ENCODE results near the gene GABRA1.
A peak's percentile ranks its signal among the peaks of the same experiment; 100 is the strongest.

GABRA1 gene

DNA sequence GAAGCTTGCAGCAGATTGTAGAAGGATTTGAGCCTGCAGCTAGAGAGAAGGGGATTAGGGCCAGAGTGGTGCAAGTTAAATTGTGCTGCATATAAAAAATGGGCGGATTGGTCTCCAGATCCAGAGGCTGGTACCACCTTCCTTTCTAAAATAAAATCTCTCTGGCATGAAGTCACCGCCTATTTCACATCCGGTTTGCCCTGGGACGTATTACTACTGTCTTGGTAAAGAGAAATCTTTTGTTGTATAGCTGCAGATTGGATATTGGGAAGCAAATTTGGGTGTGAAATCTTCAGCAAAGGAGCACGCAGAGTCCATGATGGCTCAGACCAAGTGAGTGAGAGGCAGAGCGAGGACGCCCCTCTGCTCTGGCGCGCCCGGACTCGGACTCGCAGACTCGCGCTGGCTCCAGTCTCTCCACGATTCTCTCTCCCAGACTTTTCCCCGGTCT, at the start of gene GABRA1:
Gene GABRA1 (plus strand): TSS at position 180 of the 451 bp plus-strand sequence. CDS start 2,691 bp downstream, outside the sequence.
- FAIRE-seq: no peak

DNA sequence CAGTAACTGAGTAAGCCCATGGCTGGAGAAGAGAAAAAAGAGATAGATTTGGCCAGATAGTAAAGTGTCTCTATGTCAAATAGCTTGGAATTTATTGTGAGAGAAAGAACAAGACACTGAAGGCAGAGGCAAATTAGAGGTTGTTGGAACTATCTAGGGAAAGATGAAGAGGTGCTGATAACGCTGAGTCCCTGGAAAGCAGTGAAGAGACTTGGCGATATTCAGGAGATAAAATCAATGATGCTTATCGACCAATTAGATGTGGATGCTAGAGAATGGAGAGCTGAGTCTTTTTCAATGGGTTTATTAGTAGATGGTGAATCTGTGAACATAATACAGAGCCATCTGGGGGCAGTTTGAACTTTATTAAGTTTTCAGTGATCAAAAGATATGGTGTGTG, 48.6 kb upstream of the GABRA1 start:
- FAIRE-seq: no peak

GRCh38 chr5:161804263-161804662, 43.7 kb upstream of the GABRA1 start:
- FAIRE-seq: no peak

DNA sequence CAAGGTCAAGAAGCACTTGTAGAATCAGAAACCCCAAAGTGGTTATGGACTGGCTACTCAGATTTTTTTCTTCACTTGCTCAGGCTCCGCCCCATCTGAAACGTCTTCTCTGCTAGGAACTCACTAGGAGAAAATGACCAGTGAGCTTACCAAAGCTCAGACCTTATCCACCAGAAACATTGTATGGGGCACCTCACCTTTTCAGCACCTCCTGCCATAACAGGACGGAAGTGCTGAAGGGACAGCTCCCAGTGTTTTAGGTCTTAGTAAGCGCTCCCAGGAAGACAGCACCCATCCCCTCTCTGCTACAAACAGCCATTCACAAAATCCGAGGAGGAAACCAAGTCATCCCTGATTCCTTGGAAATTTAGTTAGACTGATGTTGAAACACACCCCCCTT, 1.2 kb upstream of the GABRA1 start:
- FAIRE-seq: no peak

DNA sequence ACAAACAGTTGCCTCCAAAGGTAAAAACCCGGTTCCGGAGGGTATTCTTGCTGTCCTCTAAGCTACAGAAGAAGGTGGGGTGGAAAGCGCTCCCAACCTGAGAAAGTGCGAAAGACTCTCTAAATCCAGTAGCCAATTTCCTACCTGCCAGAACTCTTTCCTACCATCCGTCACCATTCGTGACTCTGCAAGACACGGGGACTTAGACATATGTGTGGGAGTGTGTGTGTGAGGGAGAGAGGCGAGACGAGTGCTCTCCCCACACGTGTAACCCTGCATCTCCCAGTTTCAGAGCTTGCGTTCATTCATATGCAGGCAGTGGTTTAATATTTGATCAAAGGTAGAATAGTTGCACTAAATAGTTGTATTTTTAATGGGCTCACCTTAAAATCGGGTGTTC, 473 bp upstream of the GABRA1 start:
- FAIRE-seq: no peak

DNA sequence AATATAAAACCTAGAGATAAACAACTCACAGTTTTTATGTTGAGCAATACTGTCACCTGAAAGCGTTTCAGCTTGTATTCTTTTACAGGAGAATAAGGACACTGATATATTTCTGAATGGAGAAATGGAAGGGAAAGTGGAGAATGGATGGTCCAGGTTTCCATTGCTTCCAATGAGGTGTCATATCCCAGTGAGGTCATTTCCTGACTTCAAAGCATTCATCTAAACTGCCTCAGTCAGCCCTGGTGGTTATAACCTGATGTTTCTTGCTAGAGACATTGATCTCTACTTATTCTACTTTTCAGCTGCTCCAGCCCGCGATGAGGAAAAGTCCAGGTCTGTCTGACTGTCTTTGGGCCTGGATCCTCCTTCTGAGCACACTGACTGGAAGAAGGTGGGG, 2.6 kb downstream of the GABRA1 start:
- FAIRE-seq: no peak

- peak; percentile 95 for FAIRE-seq
These were observed 3.9 kb downstream of the GABRA1 start for GRCh38 chr5:161851691-161852299.

DNA sequence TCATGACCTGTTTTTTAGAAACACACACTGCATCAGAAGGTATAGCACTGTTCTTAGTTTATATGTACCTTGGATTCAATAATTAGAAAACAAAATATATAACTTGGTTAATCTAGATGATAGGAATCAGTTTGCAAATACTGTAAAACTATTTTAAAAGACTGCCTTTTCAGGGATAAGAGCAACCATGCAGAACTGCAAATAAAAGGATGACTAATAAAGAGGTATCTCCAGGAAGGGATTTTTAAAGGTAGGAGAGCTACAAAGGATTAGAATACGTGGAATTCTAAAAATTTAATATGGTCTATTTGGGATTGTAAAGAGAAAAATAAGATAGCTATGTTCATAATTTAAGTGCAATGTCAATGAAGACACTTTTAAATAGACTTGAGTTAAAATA, 9.4 kb downstream of the GABRA1 start:
- no peak for FAIRE-seq

DNA sequence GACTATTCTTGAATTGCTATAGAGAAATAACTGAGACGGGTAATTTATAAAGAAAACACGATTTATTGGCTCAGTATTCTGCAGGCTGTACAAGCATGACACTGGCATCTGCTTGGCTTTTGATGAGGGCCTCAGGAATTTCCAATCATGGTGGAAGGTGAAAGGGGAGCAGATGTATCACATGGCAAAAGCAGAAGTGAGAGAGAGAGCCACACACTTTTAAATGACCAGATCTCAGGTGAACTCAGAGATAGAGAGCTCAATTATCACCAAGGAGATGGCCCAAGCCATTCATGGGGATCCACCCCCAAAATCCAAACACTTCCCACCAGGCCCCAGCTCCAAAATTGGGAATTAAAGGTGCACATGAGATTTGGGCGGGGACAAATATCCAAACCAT, 15.3 kb downstream of the GABRA1 start:
- FAIRE-seq: no peak

DNA sequence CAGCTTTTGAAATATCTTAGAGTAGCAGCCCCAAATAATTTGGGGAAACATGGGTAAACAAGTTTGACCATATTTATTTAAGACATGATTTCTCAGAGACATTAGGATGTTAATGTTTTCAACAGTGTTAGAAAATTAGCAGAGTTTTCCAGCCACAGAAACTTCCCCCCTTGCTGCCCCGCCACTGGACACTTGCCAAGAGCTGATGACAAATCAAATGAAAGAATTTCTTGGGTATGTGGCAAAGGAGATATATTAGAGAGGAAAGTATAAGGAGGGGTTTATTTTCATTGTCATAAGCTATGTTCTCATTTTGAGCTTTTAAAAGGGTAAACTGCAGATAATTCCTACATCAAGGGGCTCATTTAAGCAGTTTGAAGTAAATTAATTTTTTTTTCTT, 15.9 kb downstream of the GABRA1 start:
- no peak for FAIRE-seq

- no peak for FAIRE-seq
These were observed 17.6 kb downstream of the GABRA1 start for GRCh38 chr5:161865510-161865909.

- FAIRE-seq: no peak
These were observed 42.1 kb downstream of the GABRA1 start for GRCh38 chr5:161889971-161890370.

DNA sequence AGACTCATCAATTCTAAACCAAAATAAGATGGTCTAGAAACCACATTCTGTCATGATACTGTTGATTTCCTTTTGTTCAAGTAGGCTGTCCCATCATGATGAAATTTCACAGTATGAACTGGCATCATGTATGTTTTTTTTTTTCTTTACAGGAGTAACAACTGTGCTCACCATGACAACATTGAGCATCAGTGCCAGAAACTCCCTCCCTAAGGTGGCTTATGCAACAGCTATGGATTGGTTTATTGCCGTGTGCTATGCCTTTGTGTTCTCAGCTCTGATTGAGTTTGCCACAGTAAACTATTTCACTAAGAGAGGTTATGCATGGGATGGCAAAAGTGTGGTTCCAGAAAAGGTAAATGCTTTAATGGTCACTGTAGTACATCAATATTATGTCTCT, 47.6 kb downstream of the GABRA1 start:
- FAIRE-seq: no peak

GRCh38 chr5:161897033-161897432, 49.1 kb downstream of the GABRA1 start:
- no peak for FAIRE-seq

GRCh38 chr5:161899590-161899989, 51.7 kb downstream of the GABRA1 start:
- no peak for FAIRE-seq

- no peak for FAIRE-seq
These were observed 53.1 kb downstream of the GABRA1 start for GRCh38 chr5:161900981-161901380.

DNA sequence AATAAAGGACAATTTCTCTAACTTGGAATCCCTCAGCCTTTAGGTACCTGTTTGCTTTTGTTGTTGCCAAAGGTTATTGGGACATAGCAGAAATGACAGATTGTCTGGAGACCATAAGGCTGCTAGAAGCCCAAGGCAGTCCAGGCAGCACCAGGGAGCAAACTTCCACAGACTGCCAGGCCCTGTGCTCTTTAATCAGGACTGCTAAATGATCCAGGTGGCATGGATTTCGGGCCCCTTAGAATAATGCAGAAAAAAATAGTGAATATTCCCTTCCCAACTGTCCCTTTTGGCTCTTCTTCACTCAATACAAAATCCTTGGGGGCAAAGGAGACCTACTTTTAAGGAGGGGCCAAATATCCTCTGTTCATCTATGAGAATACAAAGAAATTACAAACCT, 73.9 kb downstream of the GABRA1 start:
- FAIRE-seq: no peak

GRCh38 chr5:161924270-161924669, 76.3 kb downstream of the GABRA1 start:
- FAIRE-seq: no peak

DNA sequence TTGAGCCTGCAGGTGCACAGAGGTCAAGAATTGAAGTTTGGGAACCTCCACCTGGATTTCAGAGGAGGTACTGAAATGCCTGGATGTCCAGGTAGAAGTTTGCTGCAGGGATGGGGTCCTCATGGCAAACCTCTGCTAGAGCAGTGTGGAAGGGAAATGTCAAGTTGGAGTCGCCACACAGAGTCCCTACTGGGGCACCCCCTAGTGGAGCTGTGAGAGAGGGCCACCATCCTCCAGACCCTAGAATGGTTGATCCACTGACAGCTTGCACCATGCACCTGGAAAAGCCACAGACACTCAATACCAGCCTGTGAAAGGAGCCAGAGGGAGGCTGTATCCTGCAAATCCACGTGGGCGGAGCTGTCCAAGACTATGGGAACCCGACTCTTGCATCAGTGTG, 78.0 kb downstream of the GABRA1 start:
- no peak for FAIRE-seq

DNA sequence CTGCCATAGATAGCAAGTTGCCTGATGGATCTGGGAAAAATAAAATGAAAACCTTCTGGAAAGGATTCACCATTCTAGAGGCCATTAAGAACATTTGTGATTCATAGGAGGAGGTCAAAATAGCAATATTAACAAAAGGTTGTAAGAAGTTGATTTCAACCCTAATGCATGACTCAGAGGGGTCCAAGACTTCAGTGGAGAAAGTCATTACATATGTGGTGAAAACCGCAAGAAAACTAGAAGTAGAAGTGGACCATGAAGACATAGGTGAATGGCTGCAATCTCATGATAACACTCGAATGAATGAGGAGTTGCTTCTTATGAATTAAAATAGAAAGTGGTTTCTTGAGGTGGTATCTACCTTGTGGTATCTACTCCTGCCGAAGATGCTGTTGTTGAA, 86.6 kb downstream of the GABRA1 start:
- FAIRE-seq: no peak

DNA sequence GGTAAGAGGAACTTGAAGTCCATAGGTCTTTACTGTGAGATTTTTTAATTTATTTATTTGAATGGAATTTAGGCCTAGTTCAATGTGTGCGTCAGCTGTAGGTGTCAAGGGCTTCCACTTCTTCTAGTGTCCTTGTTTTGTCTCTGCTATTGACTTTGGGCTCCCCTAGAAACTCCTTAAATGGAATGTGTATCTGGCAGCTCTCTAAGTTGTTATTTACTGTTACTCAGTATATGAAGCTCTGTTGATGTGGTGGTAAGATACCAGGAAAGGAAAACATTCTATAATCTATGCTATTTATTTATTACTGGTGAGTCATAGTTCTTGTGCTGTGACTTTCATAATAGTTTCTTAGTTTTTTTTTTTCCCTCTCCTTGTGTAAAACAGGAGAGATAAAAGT, 97.1 kb downstream of the GABRA1 start:
- FAIRE-seq: no peak

DNA sequence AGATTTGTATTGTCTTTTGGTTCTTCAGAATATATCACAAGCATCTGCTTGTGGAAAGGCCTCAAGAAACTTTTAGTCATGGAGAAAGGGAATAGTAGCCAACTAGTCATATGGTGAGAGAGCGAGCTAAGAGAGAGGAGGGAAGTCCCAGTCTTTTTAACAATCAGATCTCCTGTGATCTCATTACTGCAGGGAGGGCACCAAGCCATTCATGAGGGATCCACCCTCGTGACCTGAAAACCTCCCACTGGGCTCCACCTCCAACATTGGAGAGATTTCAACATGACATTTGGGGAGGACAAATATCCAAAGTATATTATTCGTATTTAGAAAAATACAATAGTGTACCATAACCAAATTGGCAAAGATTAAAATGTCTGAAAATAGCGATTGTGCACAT, 99.0 kb downstream of the GABRA1 start:
- FAIRE-seq: no peak
